Activated CD4-positive, alpha-beta T cell treated with anti-CD3 and anti-CD28 coated beads, Interleukin-2, amount 10 ng/mL, durations not matched to agents 7 days and 5 days (primary cell): Measurements from ENCODE around the gene DLEC1. TPM values are rescaled to one million over a fixed set of nuclear protein-coding genes. Genes with fewer than 3 reads are reported as not detected.

ENCODE experiments used
- CTCF ChIA-PET: fragments of 350-600 bp; sonication (Branson Sonifier 250); formaldehyde crosslinking; loops from one replicate; lab custom pipeline; 2021; ENCODE audit warnings: antibody characterized with exemption; lab: Charles Lee
- POLR2A ChIA-PET: fragments of 350-600 bp; sonication (Branson Sonifier 250); formaldehyde crosslinking; loops from one replicate; lab custom pipeline; 2021; ENCODE audit warnings: antibody characterized with exemption; lab: Charles Lee
- DNase-seq: peaks from one replicate; pipeline ENCODE4 v3.0.0-alpha.2; 2020
- H3K27ac Mint-ChIP-seq: one replicate; pipeline ENCODE4 v1.8.0; 2021; ENCODE audit warnings: mild to moderate bottlenecking, moderate library complexity, mixed read lengths
- H3K27me3 Mint-ChIP-seq: one replicate; pipeline ENCODE4 v1.8.0; 2021; ENCODE audit warnings: mixed read lengths
- H3K36me3 Mint-ChIP-seq: one replicate; pipeline ENCODE4 v1.8.0; 2021; ENCODE audit warnings: low read depth, mixed read lengths
- H3K4me1 Mint-ChIP-seq: one replicate; pipeline ENCODE4 v1.8.0; 2021; ENCODE audit warnings: mixed read lengths
- H3K4me3 Mint-ChIP-seq: one replicate; pipeline ENCODE4 v1.8.0; 2021; ENCODE audit warnings: mild to moderate bottlenecking, moderate library complexity, mixed read lengths
- H3K9me3 Mint-ChIP-seq: one replicate; pipeline ENCODE4 v1.8.0; 2021; ENCODE audit warnings: mixed read lengths
- total RNA-seq, 2 experiments: library from RNA; stranded (reverse); gene quantifications; one replicate each; pipeline ENCODE4 v1.2.3, GENCODE V29; 2021

The DLEC1 gene
- total RNA-seq, 2 experiments from 2014 or later: 1.4 to 2.3 TPM

DNA sequence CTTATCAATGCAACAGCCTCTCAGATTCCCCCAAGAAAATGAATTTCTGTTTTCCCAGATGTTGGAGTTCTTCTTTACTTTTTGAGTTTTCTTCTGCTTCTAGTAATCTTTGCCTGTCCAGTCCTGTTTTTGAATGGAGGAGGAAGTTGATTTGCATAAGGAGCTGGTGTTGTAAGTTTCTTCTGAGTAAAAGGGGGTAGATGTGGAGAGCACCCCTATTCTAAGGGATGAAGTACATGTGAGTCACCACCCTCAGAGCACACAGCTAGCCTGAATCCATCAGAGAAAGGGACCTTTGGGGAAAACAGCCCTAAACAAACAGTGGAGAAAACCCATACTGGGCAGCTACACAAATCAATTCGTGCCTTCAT lies 63.4 kb downstream of the DLEC1 start:
- ChIA-PET POLR2A (no interaction called here), CTCF (interaction anchor here (1.0 to 1.1 kb wide), 2 partner anchors 16 to 225 kb away, joined by 3 read pairs; no protein-coding TSS in a partner anchor)
- Mint-ChIP-seq H3K9me3 (peaks cover 3% of the 10 kb centered on the region), H3K4me1 (no peaks in the 10 kb centered on the region), H3K27me3 (peaks cover 11% of the 10 kb centered on the region), H3K4me3 (no peak overlapping the region), H3K27ac (no peak overlapping the region), H3K36me3 (no peaks in the 10 kb centered on the region)
- DNase-seq: no peak

DNA sequence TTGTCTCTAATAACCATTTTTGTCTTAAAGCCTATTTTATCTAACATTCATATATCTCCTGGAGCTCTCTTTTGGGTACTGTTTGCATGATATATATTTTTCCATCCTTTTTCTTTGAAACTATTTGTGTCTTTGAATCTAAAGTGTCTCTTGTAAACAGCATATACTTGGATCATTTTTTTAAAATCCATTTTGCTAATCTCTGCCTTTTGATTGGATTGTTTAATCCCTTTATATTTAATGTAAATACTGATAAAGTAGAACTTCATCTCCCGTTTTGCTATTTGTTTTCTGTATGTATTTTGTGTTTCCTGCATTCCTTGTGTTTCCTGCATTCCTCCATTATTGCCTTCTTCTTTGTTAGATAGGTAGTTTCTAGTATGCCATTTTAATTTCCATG lies 66.5 kb downstream of the DLEC1 start:
- no peak overlapping the region for H3K27ac Mint-ChIP-seq

DNA sequence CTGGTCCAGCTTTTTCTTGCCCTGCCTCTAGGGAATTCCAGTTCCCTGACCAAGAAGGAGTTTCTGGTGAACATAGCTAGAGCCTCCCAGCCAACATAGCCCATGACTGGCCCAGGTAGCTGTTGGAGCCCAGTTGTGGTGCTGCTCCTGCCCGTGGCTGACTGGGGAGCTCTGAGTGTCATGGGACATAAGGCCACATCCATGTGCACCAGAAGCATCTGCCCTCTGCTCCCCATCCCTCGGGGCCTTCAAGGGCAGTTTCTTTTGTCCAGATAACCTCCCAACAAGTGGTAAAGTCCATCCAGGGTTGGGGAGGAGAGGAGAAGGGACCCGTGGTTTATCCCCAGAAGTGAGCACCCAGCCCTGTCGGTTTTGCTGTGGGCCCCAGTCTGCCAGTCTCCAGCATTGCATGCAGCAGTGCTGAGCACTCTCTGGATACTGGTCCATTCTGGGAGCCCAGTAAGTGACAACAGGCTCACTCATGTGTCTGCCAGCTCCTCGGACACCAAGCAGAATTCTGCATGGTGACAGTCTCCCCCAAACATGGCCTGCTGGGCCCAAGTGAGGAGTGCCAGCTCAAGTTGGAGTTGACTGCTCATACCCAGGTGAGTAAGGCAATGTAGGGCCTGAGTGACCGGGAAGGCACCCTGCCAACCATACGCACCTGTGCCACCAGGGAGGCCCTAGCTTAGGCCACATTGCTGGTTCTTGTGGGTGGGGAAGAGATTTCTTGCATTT lies 69.1 kb downstream of the DLEC1 start:
- no peak overlapping the region for H3K4me3 Mint-ChIP-seq
- ChIA-PET POLR2A (no interaction called here), CTCF (interaction anchor here (0.6 to 1.0 kb wide), 3 partner anchors 11 to 366 kb away, joined by 3 read pairs; no protein-coding TSS in a partner anchor)
- no peak for DNase-seq
- H3K27me3 Mint-ChIP-seq: peaks cover 9% of the 10 kb centered on the region
- peaks cover 3% of the 10 kb centered on the region for H3K9me3 Mint-ChIP-seq
- no peak overlapping the region for H3K27ac Mint-ChIP-seq
- no peaks in the 10 kb centered on the region for H3K36me3 Mint-ChIP-seq
- H3K4me1 Mint-ChIP-seq: no peaks in the 10 kb centered on the region

More for the DNA sequence above, 66.5 kb downstream of the DLEC1 start:
- no peaks in the 10 kb centered on the region for H3K4me1 Mint-ChIP-seq
- H3K9me3 Mint-ChIP-seq: peaks cover 3% of the 10 kb centered on the region
- H3K36me3 Mint-ChIP-seq: no peaks in the 10 kb centered on the region
- CTCF ChIA-PET: no interaction called here
- DNase-seq: no peak
- POLR2A ChIA-PET: no interaction called here
- no peak overlapping the region for H3K4me3 Mint-ChIP-seq
- H3K27me3 Mint-ChIP-seq: peaks cover 11% of the 10 kb centered on the region

DNA sequence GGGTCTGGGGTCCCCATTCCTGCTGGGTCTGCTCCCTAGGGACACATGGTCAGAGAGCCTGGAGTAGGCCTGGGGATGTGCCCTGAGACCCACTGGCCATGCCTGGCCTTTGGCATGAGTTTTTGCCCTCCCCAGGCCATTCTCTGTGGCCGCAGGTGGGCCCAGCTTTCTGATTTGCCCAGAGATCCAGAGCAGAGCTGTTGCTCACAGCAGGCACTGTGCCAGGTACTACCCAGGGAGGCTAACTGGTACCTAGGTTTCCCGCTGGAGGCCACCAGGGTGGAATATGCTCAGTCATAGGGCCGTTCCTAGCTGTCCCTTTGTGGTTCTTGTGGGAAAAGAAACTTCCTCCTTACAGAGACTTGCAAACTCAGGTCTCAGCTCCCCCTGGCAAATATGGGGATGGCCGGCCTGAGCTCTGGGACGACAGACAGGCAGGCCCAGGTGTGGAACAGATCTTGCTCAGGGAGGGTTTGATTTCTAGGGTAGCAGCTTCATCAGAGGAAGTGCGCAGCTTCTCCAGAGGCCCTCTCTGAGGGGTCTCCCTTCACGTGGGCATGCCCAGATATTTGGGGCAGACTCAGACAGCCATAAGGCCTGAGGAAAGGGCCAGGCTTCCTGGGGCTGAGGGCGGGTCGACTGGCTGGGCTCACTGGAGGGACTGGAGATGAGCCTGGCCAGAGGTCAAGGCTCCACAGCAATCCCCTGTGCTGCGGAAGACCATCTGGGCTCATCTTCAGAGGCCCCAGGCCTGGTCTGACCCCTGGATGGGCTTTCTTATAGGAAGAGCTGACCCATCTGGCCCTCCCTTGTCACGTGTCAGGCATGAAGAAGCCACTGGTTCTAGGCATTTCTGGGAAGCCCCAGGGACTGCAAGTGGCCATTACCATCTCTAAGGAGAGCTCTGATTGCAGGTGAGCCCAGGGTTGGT lies 69.9 kb downstream of the DLEC1 start:
- Mint-ChIP-seq H3K27me3 (peaks cover 8% of the 10 kb centered on the region), H3K4me1 (no peaks in the 10 kb centered on the region), H3K4me3 (no peak overlapping the region), H3K36me3 (no peaks in the 10 kb centered on the region), H3K9me3 (peaks cover 3% of the 10 kb centered on the region), H3K27ac (no peak overlapping the region)
- ChIA-PET POLR2A (no interaction called here), CTCF (interaction anchor here (0.6 to 1.0 kb wide), 5 partner anchors 10 to 134 kb away, joined by 3 to 5 read pairs (median 3); no protein-coding TSS in a partner anchor)
- DNase-seq: no peak

DNA sequence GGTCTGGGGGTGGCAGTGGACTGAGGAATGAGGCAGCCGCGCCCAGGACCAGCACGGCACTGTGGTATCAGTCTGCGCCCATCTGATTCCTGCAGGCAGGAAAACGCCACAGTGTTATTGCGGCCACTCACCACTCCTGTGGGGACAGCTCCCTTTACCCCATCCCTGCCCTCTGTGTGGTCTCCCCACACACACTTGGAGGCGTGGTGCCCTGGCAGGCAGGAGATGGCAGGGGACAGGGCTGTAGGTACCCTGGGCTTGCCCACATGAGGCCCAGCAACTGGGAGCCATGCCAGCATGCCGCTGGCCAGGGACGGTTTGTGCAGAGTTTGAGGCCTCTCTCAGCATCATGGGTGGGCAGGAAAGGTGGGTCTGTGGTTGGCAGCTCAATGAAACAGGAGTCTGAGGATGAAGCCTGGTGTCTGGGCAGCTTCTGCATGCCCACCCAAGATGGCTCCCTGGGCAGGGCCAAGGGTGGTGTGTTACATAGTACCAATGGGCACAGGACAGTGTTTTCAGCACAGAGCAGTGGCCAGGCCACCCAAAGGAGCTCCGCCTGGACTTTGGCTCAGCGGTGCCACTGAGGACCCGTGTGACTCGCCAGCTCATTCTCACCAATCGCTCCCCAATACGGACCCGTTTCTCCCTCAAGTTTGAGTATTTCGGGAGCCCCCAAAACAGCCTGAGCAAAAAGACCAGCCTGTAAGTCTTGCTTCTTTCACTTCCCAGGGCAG lies 70.7 kb downstream of the DLEC1 start:
- Mint-ChIP-seq H3K27ac (no peak overlapping the region), H3K27me3 (peaks cover 4% of the 10 kb centered on the region), H3K36me3 (no peaks in the 10 kb centered on the region), H3K4me3 (no peak overlapping the region), H3K4me1 (no peaks in the 10 kb centered on the region), H3K9me3 (peaks cover 3% of the 10 kb centered on the region)
- POLR2A ChIA-PET: no interaction called here
- DNase-seq: no peak
- CTCF ChIA-PET: interaction anchor here (0.5 to 1.0 kb wide), 4 partner anchors 9 to 43 kb away, joined by 3 to 5 read pairs (median 4); no protein-coding TSS in a partner anchor

DNA sequence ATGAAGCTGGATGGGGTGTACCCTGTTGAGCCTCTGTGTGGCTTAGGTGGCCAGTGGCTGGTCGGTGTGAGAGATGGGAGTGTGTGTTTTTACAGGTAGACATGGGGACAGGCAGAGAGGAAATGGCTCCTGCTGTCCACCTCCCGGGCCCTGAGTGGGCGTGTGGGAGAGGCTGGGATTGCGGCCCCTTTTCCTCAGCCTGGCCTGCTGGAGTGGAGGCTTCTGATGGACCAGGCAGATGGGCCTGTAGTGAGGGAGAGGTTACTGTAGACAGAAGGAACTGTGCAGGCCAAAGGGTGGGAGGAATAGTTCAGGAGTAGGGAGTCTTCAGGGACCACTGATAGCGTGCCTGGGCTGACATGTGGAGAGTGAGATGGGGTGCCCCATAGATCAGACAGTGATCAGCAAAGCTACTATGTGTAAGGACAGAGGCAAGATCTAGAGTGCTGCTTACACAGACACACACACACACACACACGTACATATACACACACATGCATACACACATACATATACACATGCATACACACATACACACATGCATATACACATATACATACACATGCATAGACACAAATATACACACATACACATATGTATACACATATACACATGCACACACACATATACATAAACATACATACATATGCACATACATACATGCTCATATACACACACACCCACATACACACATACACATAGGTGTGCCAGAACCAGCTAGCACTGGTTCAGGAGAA lies 71.5 kb downstream of the DLEC1 start:
- no peaks in the 10 kb centered on the region for H3K4me1 Mint-ChIP-seq
- no peak for DNase-seq
- no peaks in the 10 kb centered on the region for H3K9me3 Mint-ChIP-seq
- H3K4me3 Mint-ChIP-seq: no peak overlapping the region
- H3K27ac Mint-ChIP-seq: no peak overlapping the region
- CTCF ChIA-PET: interaction anchor here (0.5 to 1.1 kb wide), 3 partner anchors 8 to 42 kb away, joined by 3 to 5 read pairs (median 4); no protein-coding TSS in a partner anchor
- POLR2A ChIA-PET: no interaction called here
- peaks cover 2% of the 10 kb centered on the region for H3K27me3 Mint-ChIP-seq
- no peaks in the 10 kb centered on the region for H3K36me3 Mint-ChIP-seq

DNA sequence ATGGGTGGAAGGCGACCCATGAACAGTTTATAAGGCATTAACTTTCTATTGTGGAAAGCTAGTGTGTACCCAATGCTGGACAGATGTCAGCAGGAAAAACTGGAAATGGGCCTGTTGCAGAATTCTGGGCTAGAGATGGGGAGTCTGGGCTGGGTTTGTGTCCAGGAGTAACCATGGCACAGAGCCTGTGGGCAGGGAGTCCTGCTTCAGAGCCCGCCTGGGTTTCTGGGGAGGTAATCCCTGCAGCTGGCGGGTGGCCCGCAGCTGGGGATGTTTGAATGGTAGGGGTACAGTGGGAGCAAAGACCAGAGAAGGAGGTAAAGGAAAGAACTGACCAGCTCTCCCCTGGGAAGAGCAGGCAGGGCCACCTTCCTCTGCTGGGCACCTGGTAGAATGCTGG lies 72.2 kb downstream of the DLEC1 start:
- no peak for DNase-seq
- POLR2A ChIA-PET: no interaction called here

DNA sequence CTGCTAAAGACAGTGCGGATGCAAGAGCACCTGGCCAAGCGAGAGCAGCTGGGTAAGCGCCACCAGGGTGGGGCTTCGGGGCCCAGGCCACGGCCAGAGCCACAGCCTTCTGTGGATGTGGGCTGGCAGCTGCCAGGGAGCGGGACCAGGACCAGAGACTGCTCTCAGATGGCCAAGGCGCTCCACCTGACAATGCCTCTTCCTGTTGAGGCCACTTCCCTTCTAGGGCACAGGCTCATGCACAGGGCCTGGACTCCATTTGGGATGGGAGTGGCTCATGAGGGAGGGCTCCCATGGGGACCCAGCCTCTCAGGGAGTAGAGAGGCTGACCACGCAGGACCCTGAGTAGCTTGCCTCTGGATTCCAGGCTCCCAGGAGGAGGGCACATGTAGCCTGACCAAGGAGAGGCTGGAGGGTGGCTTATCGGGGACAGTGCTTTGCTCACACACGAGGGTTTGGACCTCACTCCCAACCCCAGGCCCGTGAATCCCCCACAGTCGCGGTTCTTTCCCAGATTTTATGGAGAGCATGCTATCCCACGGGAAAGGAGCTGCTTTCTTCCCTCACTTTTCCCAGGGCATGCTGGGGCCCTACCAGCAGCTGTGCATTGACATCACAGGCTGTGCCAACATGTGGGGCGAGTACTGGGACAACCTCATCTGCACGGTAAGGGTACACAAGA lies 72.8 kb downstream of the DLEC1 start:
- ChIA-PET CTCF (interaction anchor here (1.0 to 1.1 kb wide), 2 partner anchors 17 to 137 kb away, joined by 3 read pairs; no protein-coding TSS in a partner anchor), POLR2A (no interaction called here)
- H3K36me3 Mint-ChIP-seq: no peaks in the 10 kb centered on the region
- H3K4me1 Mint-ChIP-seq: no peaks in the 10 kb centered on the region
- no peak overlapping the region for H3K27ac Mint-ChIP-seq
- no peaks in the 10 kb centered on the region for H3K27me3 Mint-ChIP-seq
- no peak for DNase-seq
- H3K9me3 Mint-ChIP-seq: no peaks in the 10 kb centered on the region
- H3K4me3 Mint-ChIP-seq: no peak overlapping the region

More for the DNA sequence above, 72.2 kb downstream of the DLEC1 start:
- no peak overlapping the region for H3K27ac Mint-ChIP-seq
- H3K4me1 Mint-ChIP-seq: no peaks in the 10 kb centered on the region
- CTCF ChIA-PET: interaction anchor here (1.0 to 1.1 kb wide), 2 partner anchors 17 to 137 kb away, joined by 3 read pairs; no protein-coding TSS in a partner anchor
- no peak overlapping the region for H3K4me3 Mint-ChIP-seq
- H3K27me3 Mint-ChIP-seq: no peaks in the 10 kb centered on the region
- no peaks in the 10 kb centered on the region for H3K9me3 Mint-ChIP-seq
- no peaks in the 10 kb centered on the region for H3K36me3 Mint-ChIP-seq

DNA sequence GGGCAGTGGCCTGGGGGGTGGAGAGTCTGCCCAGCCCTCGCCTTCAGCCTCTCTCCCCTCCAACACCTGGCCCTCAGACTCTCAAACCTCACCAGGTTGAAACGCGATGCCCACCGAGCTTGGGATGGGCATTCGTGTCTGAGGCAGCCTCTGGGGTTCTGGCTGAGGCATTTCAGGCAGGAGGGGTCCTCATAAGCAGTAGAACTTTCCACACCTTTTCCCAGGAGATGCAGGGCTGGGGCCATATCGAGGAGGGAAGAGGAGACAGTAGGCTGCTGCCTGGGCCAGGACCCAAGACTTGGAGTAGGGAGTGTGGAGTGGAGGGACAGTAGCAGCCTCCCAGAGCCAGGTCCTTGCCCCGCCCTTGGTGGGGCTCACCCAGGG lies 73.4 kb downstream of the DLEC1 start:
- no peaks in the 10 kb centered on the region for H3K36me3 Mint-ChIP-seq
- no peaks in the 10 kb centered on the region for H3K27me3 Mint-ChIP-seq
- DNase-seq: no peak
- H3K27ac Mint-ChIP-seq: no peak overlapping the region
- no peaks in the 10 kb centered on the region for H3K9me3 Mint-ChIP-seq
- H3K4me1 Mint-ChIP-seq: no peaks in the 10 kb centered on the region
- H3K4me3 Mint-ChIP-seq: no peak overlapping the region
- CTCF ChIA-PET: interaction anchor here (1.0 kb wide), 1 partner anchor 138 kb away, joined by 3 read pairs; no protein-coding TSS in a partner anchor
- POLR2A ChIA-PET: no interaction called here

DNA sequence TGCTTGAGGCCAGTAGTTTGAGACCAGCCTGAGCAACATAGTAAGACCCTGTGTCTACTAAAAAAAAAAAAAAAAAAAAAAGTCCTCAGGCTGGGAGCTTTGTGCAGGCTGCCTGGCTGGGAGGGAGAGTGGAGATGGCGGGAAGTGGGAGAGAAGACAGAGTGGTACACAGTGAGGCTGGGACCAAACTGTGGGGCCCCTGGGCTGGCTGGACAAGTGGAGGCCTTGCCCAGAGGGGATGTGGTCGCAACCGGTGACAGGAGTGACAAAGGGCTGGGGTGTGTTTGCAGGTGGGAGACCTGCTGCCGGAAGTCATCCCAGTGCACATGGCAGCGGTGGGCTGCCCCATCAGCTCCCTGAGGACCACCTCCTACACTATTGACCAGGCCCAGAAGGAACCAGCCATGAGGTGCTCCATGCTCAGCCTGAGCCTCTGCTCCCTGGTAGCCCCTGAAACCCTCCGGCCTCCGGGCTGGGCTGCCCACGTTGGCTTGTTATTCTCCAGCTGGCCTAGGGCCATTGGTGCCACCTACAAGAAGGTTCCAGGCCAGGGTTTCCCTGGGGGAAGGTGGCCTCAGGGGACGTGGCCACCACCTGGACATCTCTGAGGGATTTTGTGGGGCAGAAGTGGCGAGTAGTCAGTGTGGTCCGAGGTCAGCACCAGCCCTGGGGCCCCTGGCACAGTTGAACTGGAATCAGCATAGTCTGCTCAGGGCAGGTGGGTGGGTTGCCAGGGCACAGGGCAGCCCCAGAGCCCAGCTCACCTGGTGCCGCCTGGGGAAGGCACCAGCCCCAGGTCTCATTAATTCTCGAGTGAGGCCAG lies 75.3 kb downstream of the DLEC1 start:
- H3K36me3 Mint-ChIP-seq: peaks cover 3% of the 10 kb centered on the region
- peaks cover 8% of the 10 kb centered on the region for H3K4me1 Mint-ChIP-seq
- CTCF ChIA-PET: interaction anchor here (0.8 kb wide), 1 partner anchor 231 kb away, joined by 4 read pairs; no protein-coding TSS in a partner anchor
- POLR2A ChIA-PET: interaction anchor here (0.6 kb wide), 1 partner anchor 105 kb away, joined by 3 read pairs; no protein-coding TSS in a partner anchor
- no peaks in the 10 kb centered on the region for H3K27me3 Mint-ChIP-seq
- no peak for DNase-seq
- H3K27ac Mint-ChIP-seq: no peak overlapping the region
- H3K4me3 Mint-ChIP-seq: no peak overlapping the region
- no peaks in the 10 kb centered on the region for H3K9me3 Mint-ChIP-seq
